Mesendoderm (in vitro differentiated cells): ENCODE data around the gene PLA2G1B.
A peak's percentile ranks its signal among the peaks of the same experiment; 100 is the strongest.

Experiments used
- DNase-seq: peaks from one replicate; pipeline ENCODE4 v3.0.0; 2013
- H2AK5ac ChIP-seq: 2 replicates; pipeline ENCODE4 v1.6.1; 2013; ENCODE audit warnings: low read length, inconsistent platforms
- H2BK120ac ChIP-seq: 2 replicates; pipeline ENCODE4 v1.6.1; 2013; ENCODE audit warnings: low read depth, mild to moderate bottlenecking, low read length, moderate library complexity, mixed read lengths
- H2BK15ac ChIP-seq: replicated peaks from 2 replicates; pipeline ENCODE4 v1.6.1; 2013; ENCODE audit warnings: low read depth, mild to moderate bottlenecking, moderate library complexity
- H2BK5ac ChIP-seq: 2 replicates; pipeline ENCODE4 v1.6.1; 2013; ENCODE audit warnings: low read length, inconsistent platforms
- H3K18ac ChIP-seq: 2 replicates; pipeline ENCODE4 v1.6.1; 2013; ENCODE audit warnings: mild to moderate bottlenecking, low read length, mixed read lengths
- H3K23ac ChIP-seq: one replicate; pipeline ENCODE4 v1.6.1; 2013; ENCODE audit warnings: low read length
- H3K27ac ChIP-seq: 2 replicates; pipeline ENCODE4 v1.5.1; 2013; ENCODE audit warnings: low read depth, mild to moderate bottlenecking, inconsistent platforms, low read length, moderate library complexity
- H3K27me3 ChIP-seq: 2 replicates; pipeline ENCODE4 v1.6.1; 2013; ENCODE audit warnings: low read length, control low read depth, mild to moderate bottlenecking, inconsistent platforms; ENCODE audit not compliant: insufficient read depth, poor library complexity
- H3K36me3 ChIP-seq: 2 replicates; pipeline ENCODE4 v1.6.1; 2013; ENCODE audit warnings: low read length, inconsistent platforms; ENCODE audit not compliant: control insufficient read depth, insufficient read depth
- H3K4ac ChIP-seq: one replicate; pipeline ENCODE4 v1.6.1; 2013; ENCODE audit warnings: low read depth, mild to moderate bottlenecking, low read length, moderate library complexity
- H3K4me1 ChIP-seq: 2 replicates; pipeline ENCODE4 v1.6.1; 2013; ENCODE audit warnings: low read depth, low read length, inconsistent platforms; ENCODE audit not compliant: control insufficient read depth
- H3K4me2 ChIP-seq: 2 replicates; pipeline ENCODE4 v1.6.1; 2013; ENCODE audit warnings: low read length
- H3K4me3 ChIP-seq: 2 replicates; pipeline ENCODE4 v1.5.1; 2013; ENCODE audit warnings: mild to moderate bottlenecking, low read length
- H3K56ac ChIP-seq: one replicate; pipeline ENCODE4 v1.6.1; 2013; ENCODE audit warnings: low read length
- H3K79me1 ChIP-seq: 2 replicates; pipeline ENCODE4 v1.6.1; 2013; ENCODE audit warnings: low read length, inconsistent platforms
- H3K79me2 ChIP-seq: 2 replicates; pipeline ENCODE4 v1.6.1; 2013; ENCODE audit warnings: mild to moderate bottlenecking, low read length; ENCODE audit not compliant: control insufficient read depth, insufficient read depth
- H3K9ac ChIP-seq: 2 replicates; pipeline ENCODE4 v1.6.1; 2013; ENCODE audit warnings: low read length, inconsistent platforms
- H4K5ac ChIP-seq: one replicate; pipeline ENCODE4 v1.6.1; 2013; ENCODE audit warnings: low read length
- H4K8ac ChIP-seq: one replicate; pipeline ENCODE4 v1.6.1; 2013; ENCODE audit warnings: low read depth, mild to moderate bottlenecking, control low read depth, low read length, moderate library complexity
- WGBS: extraction: QIAGEN DNeasy Blood & Tissue Kit; methylation state at CpG from one replicate; pipeline ENCODE4 v1.1.7; 2013; ENCODE audit warnings: low lambda C conversion rate, missing lambda C conversion rate; ENCODE audit not compliant: insufficient coverage; ENCODE audit errors: extremely low coverage; 5-methylcytosine and 5-hydroxymethylcytosine counted together

The PLA2G1B gene

GRCh38 chr12:120292661-120293531 is 34.7 kb downstream of the PLA2G1B start, which contains the start of gene RNU4-1:
RNU4-1 (minus strand) TSS chr12:120293237.
- H3K79me1 ChIP-seq = no peaks in the 10 kb centered on the region
- H3K18ac ChIP-seq = peak within 1 kb of the TSS; percentile 60
- H3K56ac ChIP-seq = peak within 1 kb of the TSS; percentile 96
- peak; percentile 99 for DNase-seq
- no peaks in the 10 kb centered on the region for H3K27me3 ChIP-seq
- no peaks in the 10 kb centered on the region for H3K4me1 ChIP-seq
- no peak within 1 kb of the TSS for H2BK120ac ChIP-seq
- no peak within 1 kb of the TSS for H2AK5ac ChIP-seq
- H3K4me3 ChIP-seq = no peak within 1 kb of the TSS
- peak within 1 kb of the TSS; percentile 56 for H3K4me2 ChIP-seq
- H4K5ac ChIP-seq = no peak within 1 kb of the TSS
- peak within 1 kb of the TSS; percentile 94 for H3K27ac ChIP-seq
- peak within 1 kb of the TSS; percentile 97 for H2BK5ac ChIP-seq
- H3K4ac ChIP-seq = peak within 1 kb of the TSS; percentile 92
- H3K79me2 ChIP-seq = no peaks in the 10 kb centered on the region
- no peak within 1 kb of the TSS for H2BK15ac ChIP-seq
- no peak within 1 kb of the TSS for H4K8ac ChIP-seq
- no peak within 1 kb of the TSS for H3K23ac ChIP-seq
- H3K36me3 ChIP-seq = no peaks in the 10 kb centered on the region
- peak within 1 kb of the TSS; percentile 80 for H3K9ac ChIP-seq
- no CpG with 5 or more reads among the region's 29 CpGs for WGBS

- peak overlapping the region; percentile 94 for H3K27ac ChIP-seq
- no peaks in the 10 kb centered on the region for H3K36me3 ChIP-seq
- H2BK120ac ChIP-seq = no peak overlapping the region
- H3K27me3 ChIP-seq = no peaks in the 10 kb centered on the region
- no peak overlapping the region for H2AK5ac ChIP-seq
- H3K4me3 ChIP-seq = no peak overlapping the region
- H3K9ac ChIP-seq = peak overlapping the region; percentile 80
- peak overlapping the region; percentile 96 for H3K56ac ChIP-seq
- H3K4me2 ChIP-seq = peak overlapping the region; percentile 56
- H2BK5ac ChIP-seq = no peak overlapping the region
- H4K8ac ChIP-seq = no peak overlapping the region
- WGBS = no CpG with 5 or more reads among the region's 17 CpGs
- H3K23ac ChIP-seq = no peak overlapping the region
- H3K79me2 ChIP-seq = no peaks in the 10 kb centered on the region
- no peaks in the 10 kb centered on the region for H3K4me1 ChIP-seq
- DNase-seq = no peak
- H2BK15ac ChIP-seq = no peak overlapping the region
- peak overlapping the region; percentile 92 for H3K4ac ChIP-seq
- no peak overlapping the region for H4K5ac ChIP-seq
- H3K79me1 ChIP-seq = no peaks in the 10 kb centered on the region
- peak overlapping the region; percentile 60 for H3K18ac ChIP-seq
These were observed 35.2 kb downstream of the PLA2G1B start for GRCh38 chr12:120292411-120292660.

GRCh38 chr12:120290609-120291305 is 36.8 kb downstream of the PLA2G1B start:
- Histone ChIP-seq H2AK5ac (no peak overlapping the region), H3K36me3 (no peaks in the 10 kb centered on the region), H3K56ac (peak overlapping the region; percentile 58), H3K4me3 (no peak overlapping the region), H3K4me2 (no peak overlapping the region), H3K4me1 (peaks cover 3% of the 10 kb centered on the region), H2BK15ac (no peak overlapping the region), H3K27me3 (no peaks in the 10 kb centered on the region), H3K27ac (peak overlapping the region; percentile 56), H3K9ac (peak overlapping the region; percentile 45), H3K79me2 (no peaks in the 10 kb centered on the region), H3K4ac (no peak overlapping the region), H4K5ac (no peak overlapping the region), H3K18ac (peak overlapping the region; percentile 33), H3K23ac (no peak overlapping the region), H2BK120ac (no peak overlapping the region), H2BK5ac (no peak overlapping the region), H4K8ac (no peak overlapping the region), H3K79me1 (no peaks in the 10 kb centered on the region)
- DNase-seq = peak; percentile 80
- WGBS = no CpG with 5 or more reads among the region's 22 CpGs

GRCh38 chr12:120287491-120287890 is 40.1 kb downstream of the PLA2G1B start:
- no CpG with 5 or more reads among the region's 12 CpGs for WGBS

GRCh38 chr12:120286768-120287490 is 40.6 kb downstream of the PLA2G1B start:
- Histone ChIP-seq H3K79me1 (no peaks in the 10 kb centered on the region), H3K27me3 (no peaks in the 10 kb centered on the region), H2BK120ac (no peak overlapping the region), H3K18ac (no peak overlapping the region), H2BK15ac (no peak overlapping the region), H3K4me3 (no peak overlapping the region), H2BK5ac (no peak overlapping the region), H3K79me2 (no peaks in the 10 kb centered on the region), H3K27ac (peak overlapping the region; percentile 45), H3K4ac (no peak overlapping the region), H3K56ac (peak overlapping the region; percentile 56), H2AK5ac (no peak overlapping the region), H4K5ac (no peak overlapping the region), H3K36me3 (no peaks in the 10 kb centered on the region), H3K23ac (no peak overlapping the region), H3K4me1 (peaks cover 3% of the 10 kb centered on the region), H3K9ac (no peak overlapping the region), H3K4me2 (no peak overlapping the region), H4K8ac (no peak overlapping the region)
- no CpG with 5 or more reads among the region's 7 CpGs for WGBS
- DNase-seq = peak; percentile 74

More at GRCh38 chr12:120287491-120287890, 40.1 kb downstream of the PLA2G1B start:
- Histone ChIP-seq H3K27me3 (no peaks in the 10 kb centered on the region), H3K36me3 (no peaks in the 10 kb centered on the region), H3K79me2 (no peaks in the 10 kb centered on the region), H3K9ac (no peak overlapping the region), H2BK5ac (no peak overlapping the region), H3K4me1 (peaks cover 3% of the 10 kb centered on the region), H3K4me3 (no peak overlapping the region), H4K5ac (no peak overlapping the region), H2BK120ac (no peak overlapping the region), H3K79me1 (no peaks in the 10 kb centered on the region), H2BK15ac (no peak overlapping the region), H3K18ac (no peak overlapping the region), H3K23ac (no peak overlapping the region), H3K56ac (no peak overlapping the region), H2AK5ac (no peak overlapping the region), H3K4me2 (no peak overlapping the region), H3K27ac (no peak overlapping the region), H3K4ac (no peak overlapping the region), H4K8ac (no peak overlapping the region)
- DNase-seq = no peak
